HG03442 (cell line): ENCODE measurements around the gene ZNF202.

Experiments
- ATAC-seq: cut with Tn5 transposase; IDR thresholded peaks from one replicate; pipeline ENCODE4 v1.9.1; 2021; ENCODE audit warnings: mild to moderate bottlenecking, moderate library complexity; ENCODE audit not compliant: unreplicated experiment

The ZNF202 gene

DNA sequence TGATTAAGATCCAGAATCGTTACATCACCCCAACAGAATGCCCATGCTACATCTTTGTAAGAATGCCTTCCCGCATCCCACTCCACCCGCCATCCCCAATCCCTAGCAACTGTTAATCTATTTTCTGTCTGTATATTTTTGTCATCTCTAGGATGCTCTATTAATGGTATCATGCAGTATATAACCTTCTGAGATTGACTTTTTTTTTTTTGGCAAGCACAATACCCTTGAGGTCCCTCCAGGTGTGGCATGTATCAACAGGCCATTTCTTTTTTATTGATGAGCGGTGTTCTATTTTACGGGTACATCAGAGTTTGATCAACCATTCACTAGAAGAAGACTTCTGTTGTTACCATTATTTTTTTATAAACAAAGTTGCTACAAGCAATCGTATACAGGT is 56.9 kb downstream of the ZNF202 start:
- no peak for ATAC-seq

DNA sequence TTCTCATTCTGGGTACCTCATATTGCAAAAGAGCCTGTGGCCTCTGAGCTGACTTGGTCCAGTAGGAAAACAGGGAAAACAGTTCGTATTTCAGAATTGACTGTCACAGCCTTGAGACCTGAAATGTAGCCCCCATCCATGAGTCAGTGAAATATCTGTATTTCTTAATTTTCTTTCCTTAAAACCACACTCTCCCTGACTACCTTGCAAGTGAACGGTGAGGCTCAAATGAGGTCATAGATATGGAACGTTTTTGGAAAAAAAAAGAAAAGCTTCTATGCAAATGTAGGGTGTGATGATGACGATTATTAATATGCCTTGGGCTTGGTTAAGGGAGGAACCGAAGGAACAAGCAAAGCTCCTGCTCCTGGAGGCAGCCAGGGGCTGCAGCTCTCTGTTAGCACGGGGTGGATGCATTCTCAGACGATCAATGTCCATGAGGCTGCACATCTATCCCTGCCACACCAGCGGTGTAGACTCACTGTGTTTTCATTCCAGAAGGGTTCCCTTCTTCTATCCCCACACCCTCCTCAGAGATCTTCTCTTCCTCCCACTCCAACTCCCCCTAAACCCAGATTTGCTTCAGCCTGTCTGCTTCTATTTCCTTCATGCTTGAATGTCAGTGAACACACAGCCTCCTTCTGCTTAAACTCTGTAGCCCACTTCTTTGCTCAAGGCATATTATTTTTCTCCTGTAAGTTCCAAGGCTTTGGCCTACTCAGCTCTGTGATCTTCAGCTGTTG is 57.9 kb downstream of the ZNF202 start:
- ATAC-seq: no peak

DNA sequence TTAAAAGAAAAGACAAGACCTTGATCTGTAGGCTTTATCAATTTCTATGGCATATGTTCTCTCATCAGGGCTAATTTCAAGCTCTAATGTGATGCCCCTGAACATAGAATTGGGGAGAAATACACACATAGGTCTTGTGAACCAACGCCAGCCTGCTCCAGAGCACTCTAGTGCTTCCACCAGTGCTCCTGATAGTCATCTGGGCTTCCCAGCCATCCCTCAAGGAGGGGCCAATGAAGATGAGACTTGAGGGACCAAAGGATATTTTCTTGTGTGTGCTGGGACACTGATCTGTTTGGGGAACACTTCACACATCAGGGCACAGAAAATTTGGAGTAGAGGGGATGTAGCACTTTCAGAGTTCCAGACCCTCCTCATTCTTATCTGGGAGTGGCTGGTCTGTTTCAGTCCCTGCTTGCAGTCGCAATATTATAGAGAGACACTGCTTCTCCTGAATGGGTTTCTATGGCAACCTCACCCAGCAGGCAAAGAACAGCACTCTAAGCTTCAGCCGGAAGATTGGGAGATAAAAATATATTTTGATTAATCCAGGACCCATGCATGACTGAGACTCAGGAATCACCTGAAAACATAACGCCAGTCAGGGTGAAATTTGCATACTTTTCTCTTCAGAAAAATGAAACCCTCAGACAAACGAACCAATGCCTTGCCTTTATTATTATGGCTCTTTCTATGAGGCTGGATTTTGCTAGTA is 58.6 kb downstream of the ZNF202 start:
- ATAC-seq: no peak

DNA sequence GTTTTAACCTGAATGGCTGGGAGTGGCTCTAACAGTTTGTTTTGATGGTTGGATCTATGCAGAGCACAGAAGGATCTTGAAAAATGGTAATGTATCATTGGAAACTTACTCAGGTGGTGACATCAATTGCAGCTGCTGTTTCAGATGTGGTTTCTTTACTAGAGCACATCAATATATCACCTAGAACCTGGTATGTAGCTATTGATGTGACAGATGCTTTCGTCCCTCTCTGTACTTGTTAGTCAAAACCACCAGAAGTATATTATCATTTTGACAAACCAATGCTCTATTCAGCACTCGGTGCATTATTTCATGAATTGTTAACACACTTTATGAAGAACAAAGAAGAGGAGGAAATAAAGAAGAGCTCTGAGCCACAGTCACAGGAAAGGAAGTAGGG is 60.4 kb downstream of the ZNF202 start:
- no peak for ATAC-seq

DNA sequence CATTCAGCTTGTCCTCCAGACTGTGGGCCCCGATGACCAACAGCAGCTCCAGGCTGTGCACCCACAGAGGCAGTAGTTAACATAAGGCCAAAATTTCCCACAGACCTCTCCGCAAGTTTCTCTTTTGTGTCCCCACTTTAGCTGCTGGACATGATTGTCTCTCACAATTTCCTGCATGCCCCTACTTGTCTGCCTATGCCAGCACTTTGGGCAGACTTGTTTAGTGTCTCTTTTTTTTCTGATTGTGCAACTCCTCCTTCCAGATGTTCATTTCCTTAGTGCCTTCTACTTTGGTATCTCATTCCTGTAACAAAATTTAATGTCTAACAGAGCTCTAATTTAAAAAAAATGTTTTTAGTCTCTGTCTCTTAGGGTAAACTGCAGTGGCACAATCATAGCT is 63.2 kb downstream of the ZNF202 start:
- no peak for ATAC-seq

DNA sequence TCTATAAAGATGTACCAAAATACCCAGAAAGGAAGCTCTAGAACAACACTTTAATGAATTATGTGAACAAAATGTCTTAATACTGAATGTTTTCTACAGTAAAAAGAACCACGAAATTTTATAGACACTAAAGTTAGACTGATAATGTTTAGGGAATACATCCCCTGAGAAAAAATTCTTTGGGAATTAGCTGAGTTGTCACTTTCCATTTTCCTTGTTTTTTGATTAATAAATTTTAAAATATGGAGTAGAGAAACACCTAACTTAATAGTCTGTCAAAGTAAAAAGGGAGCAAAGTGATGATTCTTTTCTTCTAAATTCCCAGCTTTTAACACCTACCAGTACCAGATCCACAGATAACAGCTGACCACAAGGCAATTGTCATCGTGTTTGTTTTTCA is 64.0 kb downstream of the ZNF202 start:
- no peak for ATAC-seq

DNA sequence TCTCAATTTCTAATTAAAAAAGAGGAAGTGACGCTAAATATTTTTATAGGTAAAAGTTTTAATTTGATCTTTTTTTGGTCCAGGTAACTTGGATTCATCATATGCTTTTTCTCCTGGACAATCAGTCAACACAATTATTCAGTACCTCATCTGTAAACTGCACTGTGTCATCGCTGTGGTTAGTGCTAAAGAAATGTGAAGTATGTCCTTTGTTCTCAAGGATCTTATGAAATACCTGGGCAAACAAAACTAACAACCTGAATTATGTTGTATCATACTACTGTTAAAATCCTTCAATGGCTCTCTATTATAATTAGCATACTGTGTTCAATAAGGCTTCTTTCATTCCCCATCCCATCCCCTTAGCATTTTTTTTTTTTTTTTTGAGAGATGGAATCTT is 67.2 kb downstream of the ZNF202 start:
- no peak for ATAC-seq
